Glomerular visceral epithelial cell (primary cell): Measurements from ENCODE around the gene ACP6.
"Not testable (repeated sequence)": the region's sequence is repeated elsewhere in the genome, so short reads cannot be mapped to it uniquely, and the experiment has no call there.

Experiments used
- DNase-seq: peaks from one replicate; pipeline ENCODE4 v3.0.0-alpha.2; 2016; ENCODE audit errors: extremely low spot score

ACP6 gene

DNA sequence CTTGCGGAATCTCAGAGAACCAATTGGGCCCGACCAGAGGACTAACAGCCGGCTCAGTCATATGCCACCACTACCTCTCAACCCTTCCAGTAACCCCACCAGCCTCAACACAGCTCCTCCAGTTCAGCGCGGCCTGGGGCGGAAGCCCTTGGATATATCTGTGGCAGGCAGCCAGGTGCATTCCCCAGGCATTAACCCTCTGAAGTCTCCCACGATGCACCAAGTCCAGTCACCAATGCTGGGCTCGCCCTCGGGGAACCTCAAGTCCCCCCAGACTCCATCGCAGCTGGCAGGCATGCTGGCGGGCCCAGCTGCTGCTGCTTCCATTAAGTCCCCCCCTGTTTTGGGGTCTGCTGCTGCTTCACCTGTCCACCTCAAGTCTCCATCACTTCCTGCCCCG is 49.8 kb downstream of the ACP6 start:
- no peak for DNase-seq

DNA sequence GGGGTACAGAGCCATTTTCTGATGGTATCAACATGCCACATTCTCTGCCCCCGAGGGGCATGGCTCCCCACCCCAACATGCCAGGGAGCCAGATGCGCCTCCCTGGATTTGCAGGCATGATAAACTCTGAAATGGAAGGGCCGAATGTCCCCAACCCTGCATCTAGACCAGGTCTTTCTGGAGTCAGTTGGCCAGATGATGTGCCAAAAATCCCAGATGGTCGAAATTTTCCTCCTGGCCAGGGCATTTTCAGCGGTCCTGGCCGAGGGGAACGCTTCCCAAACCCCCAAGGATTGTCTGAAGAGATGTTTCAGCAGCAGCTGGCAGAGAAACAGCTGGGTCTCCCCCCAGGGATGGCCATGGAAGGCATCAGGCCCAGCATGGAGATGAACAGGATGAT is 50.6 kb downstream of the ACP6 start:
- DNase-seq: no peak

DNA sequence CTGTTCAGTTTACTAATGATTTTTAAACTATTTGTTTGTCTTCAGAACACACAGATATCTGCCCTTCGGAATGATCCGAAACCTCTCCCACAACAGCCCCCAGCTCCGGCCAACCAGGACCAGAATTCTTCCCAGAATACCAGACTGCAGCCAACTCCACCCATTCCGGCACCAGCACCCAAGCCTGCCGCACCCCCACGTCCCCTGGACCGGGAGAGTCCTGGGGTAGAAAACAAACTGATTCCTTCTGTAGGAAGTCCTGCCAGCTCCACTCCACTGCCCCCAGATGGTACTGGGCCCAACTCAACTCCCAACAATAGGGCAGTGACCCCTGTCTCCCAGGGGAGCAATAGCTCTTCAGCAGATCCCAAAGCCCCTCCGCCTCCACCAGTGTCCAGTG is 51.6 kb downstream of the ACP6 start:
- DNase-seq: no peak

DNA sequence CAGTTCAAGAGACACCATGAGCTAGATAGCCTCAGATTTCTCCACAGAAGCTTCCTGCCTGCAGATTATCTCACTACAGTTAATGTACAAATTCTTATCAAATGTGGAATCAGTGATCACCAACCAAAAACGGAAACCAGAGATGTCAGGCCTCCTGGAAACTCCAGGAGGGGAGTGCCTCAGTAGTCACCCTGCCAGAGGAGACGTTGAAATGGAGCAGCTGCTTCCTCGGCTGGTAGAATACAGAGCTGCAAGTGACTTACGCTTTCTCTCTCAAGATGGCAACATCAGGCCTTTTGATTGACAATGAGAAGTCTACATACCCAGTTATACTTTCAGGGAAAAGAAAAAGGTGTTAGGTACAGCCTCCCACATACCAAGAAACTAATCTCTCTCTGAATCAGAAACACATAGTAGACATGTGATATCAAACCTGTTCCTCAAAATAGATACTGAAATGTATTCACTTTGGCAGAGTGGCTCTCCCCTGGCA is 52.2 kb downstream of the ACP6 start:
- DNase-seq: no peak

DNA sequence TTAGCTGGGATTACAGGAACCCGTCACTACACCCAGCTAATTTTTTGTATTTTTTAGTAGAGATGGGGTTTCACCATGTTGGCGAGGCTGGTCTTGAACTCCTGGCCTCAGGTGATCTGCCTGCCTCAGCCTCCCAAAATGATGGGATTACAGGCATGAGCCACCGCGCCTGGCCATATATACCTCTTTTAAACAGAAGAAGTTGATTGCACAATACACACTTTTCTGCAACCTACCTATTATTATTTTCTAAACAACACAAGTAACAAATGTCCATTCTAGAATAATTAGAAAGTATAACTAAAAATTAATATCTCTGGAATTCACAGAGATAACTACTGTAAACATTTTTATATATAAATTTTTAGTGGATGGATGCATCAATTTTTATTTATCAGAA is 55.4 kb downstream of the ACP6 start:
- not testable (repeated sequence) for DNase-seq

DNA sequence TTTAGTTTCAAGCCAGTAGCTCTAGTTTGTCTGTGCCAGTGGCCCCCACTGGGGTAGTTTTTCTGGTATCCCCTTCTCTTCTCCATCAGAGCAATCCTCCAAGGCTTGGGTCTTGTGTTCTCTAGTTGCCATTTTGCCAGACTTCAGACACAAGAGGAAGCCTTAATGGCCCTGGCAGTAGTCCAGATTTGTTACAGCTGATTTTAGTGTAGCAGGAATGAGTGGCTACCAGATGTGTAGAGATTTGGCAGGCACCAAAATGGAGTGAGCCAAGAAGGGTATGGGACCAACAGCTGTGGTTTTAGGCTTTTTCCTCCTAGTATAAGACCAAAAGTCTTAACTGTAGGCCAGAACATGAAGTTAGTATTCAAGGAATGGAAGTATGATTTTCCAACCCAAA is 56.8 kb downstream of the ACP6 start:
- no peak for DNase-seq

DNA sequence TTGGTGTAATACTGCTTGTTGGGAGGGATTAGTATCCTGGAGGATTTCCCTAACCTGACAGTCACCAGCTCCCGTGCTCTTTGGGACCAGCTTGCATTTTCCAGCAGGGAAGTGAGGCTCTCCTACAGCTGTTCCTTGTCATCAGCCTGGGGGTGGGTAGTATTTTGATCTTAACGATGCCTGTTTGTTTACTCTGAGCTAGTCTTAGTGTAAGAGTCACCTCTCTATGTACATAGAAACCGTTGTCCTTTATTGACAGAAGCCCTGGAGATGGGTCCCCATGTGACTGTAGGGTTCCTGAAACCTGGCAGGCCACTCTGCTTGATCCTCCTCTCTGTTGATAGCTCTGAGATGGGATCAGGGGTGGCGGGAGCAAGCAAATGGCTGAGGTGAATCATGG is 58.0 kb downstream of the ACP6 start:
- DNase-seq: no peak

DNA sequence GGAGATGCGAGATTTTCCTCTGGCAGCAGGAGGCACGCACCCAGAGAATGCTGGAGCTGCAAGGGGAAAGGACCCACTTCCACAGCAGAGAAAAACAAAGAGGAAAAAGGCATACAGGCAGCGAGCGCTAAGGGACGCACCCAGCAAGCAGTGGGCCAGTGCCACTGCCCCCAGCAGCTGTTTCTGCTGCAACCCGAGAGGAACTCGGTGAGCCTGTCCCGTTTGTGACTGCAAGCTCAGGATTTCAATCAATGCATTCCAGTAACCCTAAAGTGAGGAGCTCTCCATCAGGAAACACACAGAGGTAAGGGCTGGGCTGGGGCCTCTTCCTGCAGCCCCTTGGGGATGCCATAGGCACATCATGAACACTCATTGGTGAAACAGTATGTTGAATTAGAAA is 58.7 kb downstream of the ACP6 start:
- DNase-seq: no peak

DNA sequence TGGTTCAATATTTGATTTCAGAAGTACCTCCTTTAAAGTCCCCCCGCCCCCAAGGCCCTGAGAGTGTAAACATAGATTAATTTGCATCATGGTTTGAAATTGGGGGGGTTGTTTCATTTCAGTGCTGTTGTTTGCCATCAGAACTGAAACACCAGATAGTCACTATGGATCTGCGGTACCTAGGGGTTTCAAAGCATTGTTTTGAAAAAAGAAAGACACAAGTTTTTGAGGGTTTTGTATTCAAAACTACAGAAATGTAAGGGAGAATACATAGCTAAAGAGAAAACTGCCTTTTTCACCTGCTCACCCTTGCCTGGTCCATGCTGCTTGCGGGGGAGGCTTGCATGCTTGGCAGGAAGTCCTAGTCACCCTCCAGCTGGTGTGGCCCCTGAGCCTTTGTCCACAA is 59.3 kb downstream of the ACP6 start:
- no peak for DNase-seq

DNA sequence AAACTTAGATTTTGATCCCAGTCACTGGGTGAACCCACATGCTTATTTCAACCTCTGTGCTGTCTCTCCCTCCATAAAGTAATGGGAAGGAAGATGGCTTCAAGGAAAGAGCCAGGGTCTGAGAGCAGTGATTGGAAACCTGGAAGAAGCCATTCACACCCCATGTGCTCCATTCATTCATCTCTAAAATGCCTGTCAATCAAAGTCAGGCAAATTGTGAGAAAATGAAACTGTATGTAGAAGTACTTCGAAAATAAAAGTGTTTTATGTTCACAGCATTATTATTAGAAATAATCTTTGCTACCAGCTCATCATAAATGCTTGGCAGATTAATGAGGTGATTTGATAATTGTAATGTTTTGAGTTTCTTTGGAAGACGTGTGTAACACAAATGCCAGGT is 61.0 kb downstream of the ACP6 start:
- no peak for DNase-seq

DNA sequence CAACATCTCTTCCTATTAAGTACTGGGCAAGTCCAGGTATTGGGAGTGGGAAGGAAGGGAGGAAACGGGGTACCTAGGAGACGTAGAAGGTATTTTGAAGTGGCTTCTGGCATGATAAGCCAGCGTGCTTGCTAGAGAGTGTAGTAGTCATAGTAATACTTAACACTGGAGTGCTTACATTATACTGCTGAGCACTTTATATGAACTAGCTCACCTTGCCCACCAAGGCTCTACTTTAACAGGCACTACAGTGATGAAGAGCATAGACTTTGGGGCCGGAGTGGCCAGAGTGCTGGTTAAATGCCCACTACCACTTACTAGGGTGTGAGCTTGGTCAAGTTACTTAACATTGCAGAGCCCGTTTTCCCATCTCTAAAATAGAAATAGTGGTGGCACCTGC is 61.7 kb downstream of the ACP6 start:
- DNase-seq: no peak

DNA sequence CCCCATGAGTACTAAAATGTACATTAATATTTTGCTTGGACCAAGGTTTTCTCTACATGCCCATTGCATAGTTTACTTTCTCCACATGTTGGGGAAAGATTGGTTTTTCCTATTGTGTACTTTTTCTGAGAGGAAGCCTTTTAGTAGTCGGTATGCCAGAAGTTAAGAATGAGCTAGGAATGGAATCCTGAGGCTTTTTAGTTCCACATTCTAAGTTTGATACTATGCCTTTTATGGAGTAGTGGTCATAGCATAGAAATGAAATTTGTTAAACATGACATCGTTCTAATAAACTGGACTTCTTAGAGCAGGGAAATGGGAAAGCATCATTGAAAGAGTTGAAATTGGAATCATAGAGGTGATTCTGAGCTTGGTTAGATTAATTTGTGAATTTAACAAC is 64.7 kb downstream of the ACP6 start:
- no peak for DNase-seq

DNA sequence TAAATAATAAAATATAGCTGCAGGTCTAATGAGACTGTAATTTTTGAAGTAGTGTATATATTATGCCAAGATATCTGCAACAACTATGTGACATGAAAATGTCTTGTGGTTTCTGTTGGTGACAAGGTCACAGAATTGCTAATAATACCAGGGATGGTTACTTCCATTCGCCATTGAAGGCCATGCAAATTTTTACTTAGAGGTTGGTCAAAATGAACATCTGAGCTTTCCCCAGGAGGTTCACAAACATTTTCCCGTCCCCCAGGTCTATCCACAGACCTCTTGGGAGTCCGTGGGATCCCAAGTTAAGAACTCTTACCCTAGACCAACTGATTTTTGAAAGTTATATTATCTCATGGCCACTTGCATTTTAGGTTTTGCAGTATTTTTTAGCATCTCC is 66.3 kb downstream of the ACP6 start:
- no peak for DNase-seq

DNA sequence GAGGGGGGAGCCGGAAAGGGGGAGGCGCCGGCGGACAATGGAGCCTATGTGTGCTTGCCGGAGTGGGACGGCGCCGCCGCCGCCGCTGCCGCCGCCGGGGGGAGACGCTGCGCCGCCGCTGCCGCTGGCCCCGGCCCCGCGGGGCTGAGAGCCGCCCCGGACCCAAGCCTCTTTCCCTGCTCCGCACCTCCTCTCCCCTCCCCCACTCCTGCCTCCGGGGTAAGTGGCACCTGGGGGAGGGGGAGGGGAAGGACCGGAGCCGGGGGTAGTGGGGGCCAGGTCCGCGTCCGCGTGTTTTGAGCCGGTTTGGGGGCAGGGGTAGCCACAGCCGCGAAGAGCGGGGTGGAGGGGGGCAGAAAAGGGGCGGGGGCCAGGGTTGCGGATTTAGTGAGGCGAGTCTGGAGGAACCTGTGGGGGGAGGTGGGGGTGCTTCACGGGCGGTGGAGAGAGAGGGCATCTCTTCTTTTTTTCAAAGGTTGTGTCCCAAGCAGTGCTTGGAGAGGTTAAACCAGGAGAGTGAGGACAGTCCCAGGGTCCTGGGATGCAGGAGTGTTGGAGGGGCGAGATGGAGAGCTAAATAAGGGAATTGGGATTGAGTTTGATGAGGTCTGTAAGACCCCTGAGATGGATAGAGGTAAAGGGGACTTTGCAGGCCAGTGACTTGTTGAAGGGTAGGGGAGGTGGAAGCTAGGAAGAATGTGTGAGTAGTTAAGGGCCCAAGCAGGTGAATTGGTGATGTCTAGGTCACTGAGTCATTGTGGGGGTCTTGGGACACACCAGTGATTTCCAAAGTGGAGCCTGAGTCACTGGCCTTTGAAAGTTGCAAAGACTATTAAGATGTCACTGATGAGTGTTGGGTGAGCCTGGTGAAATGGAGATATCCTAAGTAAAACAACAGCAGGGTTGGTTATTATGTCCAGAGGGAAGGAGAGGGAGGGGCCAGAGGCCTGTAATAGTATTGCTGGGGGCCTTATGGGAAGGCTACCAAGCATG is 69.9 kb downstream of the ACP6 start:
- DNase-seq: peak; percentile 54

DNA sequence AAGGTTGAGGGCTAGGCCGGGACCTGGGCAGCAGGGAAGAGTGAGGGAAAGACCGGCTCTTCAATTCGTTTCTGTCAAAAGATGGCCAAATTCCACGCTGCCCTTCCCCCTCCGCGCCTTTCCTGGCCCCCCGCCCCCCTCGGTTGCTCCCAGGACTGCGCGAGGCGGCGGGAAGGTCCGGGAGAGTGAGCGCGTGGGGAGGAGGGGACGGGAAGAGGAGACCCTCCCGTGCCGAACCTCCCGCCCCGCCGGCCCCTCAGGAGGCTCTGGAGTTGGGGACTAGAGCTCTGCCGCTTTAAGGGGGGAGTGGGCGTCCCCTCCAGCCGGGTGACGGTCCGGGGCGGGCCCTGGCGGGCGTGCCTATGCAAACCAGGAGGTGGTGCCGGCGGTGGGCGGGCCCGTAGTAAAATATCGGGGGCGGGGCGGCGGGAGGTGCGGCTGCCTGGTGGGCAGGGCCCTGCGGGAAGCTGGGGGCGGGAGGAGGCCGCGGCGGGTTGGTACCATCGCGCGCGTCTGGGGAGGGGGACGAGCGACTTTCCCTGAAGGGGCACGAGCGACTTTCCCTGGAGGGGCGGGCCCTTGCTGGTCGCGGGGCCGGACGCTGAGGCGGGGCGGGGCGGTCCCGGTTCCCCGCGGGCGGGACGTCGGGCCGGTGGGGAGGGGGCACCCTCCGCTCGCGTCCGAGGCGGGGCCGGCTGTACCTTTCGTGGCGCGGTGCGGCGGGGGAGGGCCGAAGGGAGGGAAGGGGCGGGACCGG is 70.8 kb downstream of the ACP6 start:
- DNase-seq: peak; percentile 98

DNA sequence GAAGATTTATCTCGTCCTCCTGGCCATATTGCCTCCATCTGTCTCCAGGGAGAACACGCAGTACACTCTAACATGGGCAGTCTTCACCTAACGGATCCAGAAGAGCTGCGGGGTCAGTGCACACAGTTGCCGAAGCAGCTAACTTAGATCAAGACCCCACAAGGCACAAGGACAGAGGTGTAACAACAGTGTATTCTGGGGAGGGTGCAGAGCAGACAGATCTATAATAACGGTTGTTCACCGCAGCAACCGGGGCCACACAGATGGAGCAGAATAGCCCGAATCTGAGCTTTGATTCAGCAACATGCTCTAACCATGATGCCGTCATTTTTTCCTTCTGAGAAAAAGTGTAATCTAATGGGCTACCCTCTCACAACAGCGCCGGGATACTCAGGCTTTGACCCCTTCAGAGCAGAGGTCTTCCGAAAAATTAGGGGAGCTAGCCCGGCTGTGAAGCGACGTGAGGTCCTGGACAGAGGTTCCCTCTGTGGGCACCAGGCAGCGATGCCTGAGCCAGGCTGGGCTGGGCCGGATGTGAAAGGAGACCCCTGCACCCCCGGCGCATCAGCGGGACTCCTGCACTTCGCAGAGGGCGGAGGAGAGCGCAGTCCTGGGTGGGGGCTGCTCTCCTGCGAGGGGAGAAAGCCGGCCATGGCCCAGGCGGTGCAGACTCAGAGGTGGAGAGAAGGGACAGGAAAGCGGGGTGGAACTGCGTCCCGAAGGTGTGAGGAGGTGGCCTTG is 71.5 kb downstream of the ACP6 start:
- peak; percentile 37 for DNase-seq

DNA sequence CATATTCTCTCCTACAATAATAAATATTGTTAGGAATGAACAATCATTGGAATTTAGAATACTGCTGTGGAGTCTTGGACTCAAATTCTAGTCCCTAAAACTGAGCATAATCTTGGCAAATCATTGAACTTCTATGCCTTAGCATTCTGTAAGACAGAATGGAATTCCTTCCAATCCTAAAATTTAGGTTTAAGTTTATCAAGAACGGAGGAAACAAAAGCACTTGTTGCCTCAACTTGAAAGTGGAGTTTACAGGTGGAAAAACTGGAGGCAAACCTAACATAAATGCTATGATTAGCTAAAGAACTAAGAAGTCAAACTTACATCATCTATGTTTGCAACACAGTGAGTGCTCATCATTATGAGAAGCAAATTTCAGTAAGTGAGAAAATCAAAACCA is 73.3 kb downstream of the ACP6 start:
- DNase-seq: no peak
